Heart left ventricle (tissue), 16 donors: ENCODE data around the gene KMT2A. TPM values are rescaled to one million over a fixed set of nuclear protein-coding genes. Genes with fewer than 3 reads are reported as not detected.
"Not testable (repeated sequence)": the region's sequence is repeated elsewhere in the genome, so short reads cannot be mapped to it uniquely, and the experiment has no call there.

Experiments
- ATAC-seq, 4 donors: fragments of 200-7000 bp; cut with Tn5 transposase; one replicate each; pipeline ENCODE4 v1.9.1; 2020 to 2022; ENCODE audit warnings: moderate library complexity in 4 of 4, mild to moderate bottlenecking in 3 of 4, moderate number of reproducible peaks in 1 of 4
- DNase-seq, 5 donors: peaks; one replicate each; pipeline ENCODE4 v3.0.0-alpha.2; 2020
- H3K27ac ChIP-seq, 12 donors: fragments of 200-600 bp; sonication (generic) in 4 of 12; one replicate each; pipeline versions ENCODE4 v1.5.0 to v1.8.0; 2016 to 2022; ENCODE audit warnings: mild to moderate bottlenecking in 2 of 12
- H3K27me3 ChIP-seq, 9 donors: fragments of 200-600 bp; sonication (generic) in 2 of 9; one replicate each; pipeline versions ENCODE4 v1.5.1 to v1.8.0; 2016 to 2022; ENCODE audit warnings: mild to moderate bottlenecking in 3 of 9
- H3K36me3 ChIP-seq, 9 donors: fragments of 200-600 bp; sonication (generic) in 2 of 9; one replicate each; pipeline versions ENCODE4 v1.5.0 to v1.8.0; 2018 to 2022; ENCODE audit warnings: mild to moderate bottlenecking in 2 of 9
- H3K4me1 ChIP-seq, 12 donors: fragments of 200-600 bp; sonication (generic) in 4 of 12; one replicate each; pipeline versions ENCODE4 v1.5.0 to v1.8.0; 2016 to 2022; ENCODE audit warnings: mild to moderate bottlenecking in 3 of 12
- H3K4me3 ChIP-seq, 12 donors: fragments of 200-600 bp; sonication (generic) in 4 of 12; one replicate each; pipeline versions ENCODE4 v1.5.0 to v1.8.0; 2017 to 2022; ENCODE audit warnings: mild to moderate bottlenecking in 9 of 12, moderate library complexity in 4 of 12
- H3K9me3 ChIP-seq, 12 donors: fragments of 200-600 bp; sonication (generic) in 4 of 12; one replicate each; pipeline versions ENCODE4 v1.5.0 to v1.8.0; 2016 to 2022; ENCODE audit warnings: mild to moderate bottlenecking in 1 of 12
- CTCF ChIP-seq, 12 donors: fragments of 200-600 bp; sonication (generic) in 4 of 12; IDR thresholded peaks; one replicate each; pipeline versions ENCODE4 v1.5.0 to v1.8.0; 2018 to 2022; ENCODE audit warnings: antibody characterized with exemption in 12 of 12, mild to moderate bottlenecking in 5 of 12
- POLR2A ChIP-seq, 2 donors: fragments of 450-650 bp; IDR thresholded peaks; one replicate each; pipeline ENCODE4 v1.6.1; 2017; ENCODE audit warnings: antibody characterized with exemption in 2 of 2, mild to moderate bottlenecking in 2 of 2, moderate library complexity in 2 of 2
- WGBS, 4 donors: extraction: QIAGEN DNeasy Blood & Tissue Kit in 2 of 4; methylation state at CpG; one replicate each; pipeline versions ENCODE4 v1.1.5 to v1.1.7; 2013 to 2018; 5-methylcytosine and 5-hydroxymethylcytosine counted together
- intact Hi-C, 10 donors: fragments of 100-400 bp; cut with DNase I; formaldehyde crosslinking; loops; one replicate each; pipeline versions ENCODE4 v1.11.1 to v1.14.2; 2022
- polyA plus RNA-seq, 2 donors: library from polyadenylated mRNA; stranded (reverse); fragments of 200-250 nt; gene quantifications; one replicate each; pipeline ENCODE4 v1.2.3, GENCODE V29; 2013
- total RNA-seq, 9 donors: library from RNA; depleted of rRNA in 2 of 9; stranded (reverse); fragments of >200 nt in 2 of 9; fragmentation: NEBNext Ultra II Directional in 3 of 9; extraction: Animal tissue kit (Norgen Biotek cat#: 25700) in 3 of 9; gene quantifications; one replicate each; pipeline versions ENCODE4 v1.1.0 to v1.2.4, GENCODE V29; 2016 to 2023
- donor health status: ischemic (EF 13 %, LVEDD 7.1; RV severe dilation, severe dysfunction).
- donor health status: healthy with polysubstance abuse.
- donor health status: DM: no; HTN: yes; CAD: no.
- donor health status: DM: no; HTN: no; CAD: no.
- donor health status: ischemic (EF 25% LVEDD 6.9; RV normal size, moderate dysfunction).
- donor health status: ischemic (EF 25% LVEDD 5.7; RV mildly dilated, moderate dysfunction).
- donor health status: healthy.
- donor health status: DM: yes; HTN: yes; CAD: no.
- donor health status: ischemic (EF 35%, LVEDD 5.7; RV mildly dilated, moderate dysfunction).
- donor health status: nonischemic (EF 11% LVEDD 7.7; RV severe dilation, severe dysfunction).
- donor health status: DM: yes; HTN: yes; CAD: no.
- donor health status: PGD.
- donor health status: ischemic (EF 29% LVEDD 5.4; RV normal size, mild dysfunction).
- donor health status: nonischemic (EF 23%, LVEDD 6.1; RV moderate dilation, normal function).

KMT2A gene
- total and polyA plus RNA-seq, 11 donors, result 9.9 to 117 (median 27.7) TPM

DNA sequence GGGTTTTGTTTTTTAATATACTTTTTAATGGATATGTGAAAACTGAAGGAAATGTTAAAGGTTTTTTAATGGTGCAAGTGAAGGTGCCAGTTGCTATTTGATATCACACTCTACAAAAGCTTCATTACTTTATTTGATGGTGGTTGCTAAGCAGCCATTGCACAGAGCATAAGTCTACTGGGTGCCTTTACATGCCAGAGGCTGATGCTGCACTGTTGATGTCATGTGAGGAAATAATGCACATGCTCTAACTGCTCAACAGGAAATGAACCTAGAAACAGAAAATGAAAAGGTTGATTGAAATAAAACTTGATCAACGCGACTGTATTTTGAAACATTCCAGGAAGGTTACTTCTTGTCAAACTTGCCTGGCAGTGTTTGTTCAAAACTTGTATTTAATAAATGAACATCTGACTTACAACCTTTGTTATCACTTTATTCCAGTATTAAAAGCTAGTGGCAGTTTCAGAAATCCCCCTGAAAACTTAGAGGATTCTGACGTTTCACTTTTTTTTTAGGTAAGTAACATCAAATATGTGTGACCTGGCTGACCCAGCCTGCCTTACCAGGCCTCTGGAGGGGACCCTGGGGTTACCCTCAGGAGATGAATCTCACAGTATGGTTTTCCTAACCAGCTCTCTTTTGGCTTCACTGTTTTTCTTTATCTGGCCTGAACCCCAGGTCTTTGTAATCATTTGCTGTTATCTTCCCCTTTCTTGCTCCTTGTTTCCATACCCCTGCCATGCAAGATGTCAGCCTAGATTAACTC, 37.3 kb upstream of the KMT2A start:
- peak overlapping the region in 2 of 12 donors; percentile 89 to 94 for H3K27ac ChIP-seq
- WGBS, 4 donors, result 60 to 76% (median 63%) methylated on average over 3 of the region's 3 CpGs
- H3K36me3 ChIP-seq, result peaks cover 0 to 55% (median 37%) of the 10 kb centered on the region in 9 donors
- no peak overlapping the region for H3K4me3 ChIP-seq
- no peaks in the 10 kb centered on the region for H3K9me3 ChIP-seq
- no peaks in the 10 kb centered on the region for H3K27me3 ChIP-seq
- no peak for DNase-seq
- H3K4me1 ChIP-seq, result peaks cover 0 to 35% (median 22%) of the 10 kb centered on the region in 12 donors
- ATAC-seq, result no peak
- no peak for TF ChIP-seq POLR2A (IDR thresholded peaks at IDR 0.05)
- no peak for TF ChIP-seq CTCF (IDR thresholded peaks at IDR 0.05)
- intact Hi-C loops, result loop anchor here in 1 of 10 donors (5.0 kb wide), 1 partner anchor 363 kb away; no protein-coding TSS in a partner anchor

- Histone ChIP-seq H3K36me3 (peaks cover 0 to 52% (median 35%) of the 10 kb centered on the region in 9 donors), H3K27me3 (no peaks in the 10 kb centered on the region), H3K27ac (peak within 1 kb of the TSS; percentile 88 to 95 (median 93)), H3K4me1 (peaks cover 2 to 50% (median 41%) of the 10 kb centered on the region in 12 donors), H3K9me3 (no peaks in the 10 kb centered on the region), H3K4me3 (peak within 1 kb of the TSS; percentile 76 to 98 (median 83))
- TF ChIP-seq POLR2A (IDR thresholded peaks at IDR 0.05) (peak in 1 of 2 donors; percentile 68), CTCF (IDR thresholded peaks at IDR 0.05) (peak in 5 of 12 donors; percentile 11 to 39 (median 36))
- DNase-seq (peak; percentile 92 to 95 (median 95)), ATAC-seq (peak; percentile 76 to 90 (median 86))
- intact Hi-C loops, result loop anchor here (1.0 to 5.0 kb wide), 6 partner anchors 33 to 87 kb away; partner anchors contain the start of gene KMT2A (in 8 of the 10)
- 0 to 1% (median 0%) methylated on average over 51 of the region's 51 CpGs for WGBS, 4 donors
These were observed 35.0 kb upstream of the KMT2A start, which contains the start of gene ATP5MG for GRCh38 chr11:118401151-118401879. Gene ATP5MG, plus strand, starts transcription at chr11:118401606. Its CDS starts 60 bp downstream, at chr11:118401666.

- Histone ChIP-seq H3K36me3 (peaks cover 0 to 52% (median 33%) of the 10 kb centered on the region in 9 donors), H3K4me1 (peaks cover 2 to 58% (median 48%) of the 10 kb centered on the region in 12 donors), H3K27me3 (no peaks in the 10 kb centered on the region), H3K4me3 (peak overlapping the region; percentile 76 to 98 (median 83)), H3K27ac (peak overlapping the region; percentile 88 to 95 (median 93)), H3K9me3 (no peaks in the 10 kb centered on the region)
- intact Hi-C loops, result loop anchor here (1.0 to 5.0 kb wide), 6 partner anchors 33 to 87 kb away; partner anchors contain the start of gene KMT2A (in 8 of the 10)
- DNase-seq (no peak), ATAC-seq (peak; percentile 10 to 59 (median 34))
- WGBS, 4 donors, result 1 to 2% (median 2%) methylated on average over 22 of the region's 22 CpGs
- TF ChIP-seq POLR2A (IDR thresholded peaks at IDR 0.05) (no peak), CTCF (IDR thresholded peaks at IDR 0.05) (no peak)
These were observed 34.3 kb upstream of the KMT2A start for GRCh38 chr11:118401880-118402590.

- intact Hi-C loops, result loop anchor here in 7 of 10 donors (5.0 kb wide), 2 partner anchors 35 to 85 kb away; partner anchors contain the start of gene KMT2A (in 6 of the 7)
- not testable (repeated sequence) for DNase-seq, ATAC-seq, H3K27me3 ChIP-seq, H3K9me3 ChIP-seq
- H3K4me3 ChIP-seq, result peak overlapping the region; percentile 2 to 98 (median 82)
- peak overlapping the region in 11 of 12 donors; percentile 88 to 95 (median 93) for H3K27ac ChIP-seq
- H3K36me3 ChIP-seq, result peaks cover 0 to 52% (median 33%) of the 10 kb centered on the region in 9 donors
- WGBS, 4 donors, result 67 to 72% (median 69%) methylated on average over 7 of the region's 7 CpGs
- H3K4me1 ChIP-seq, result peaks cover 2 to 62% (median 53%) of the 10 kb centered on the region in 12 donors
These were observed 33.7 kb upstream of the KMT2A start for GRCh38 chr11:118402594-118402993.
